HG03565 (cell line): ENCODE results near the gene DLG2.

Source experiments
- ATAC-seq: cut with Tn5 transposase; IDR thresholded peaks from one replicate; pipeline ENCODE4 v1.9.1; 2021; ENCODE audit warnings: mild to moderate bottlenecking, moderate library complexity; ENCODE audit not compliant: unreplicated experiment

The DLG2 gene

DNA sequence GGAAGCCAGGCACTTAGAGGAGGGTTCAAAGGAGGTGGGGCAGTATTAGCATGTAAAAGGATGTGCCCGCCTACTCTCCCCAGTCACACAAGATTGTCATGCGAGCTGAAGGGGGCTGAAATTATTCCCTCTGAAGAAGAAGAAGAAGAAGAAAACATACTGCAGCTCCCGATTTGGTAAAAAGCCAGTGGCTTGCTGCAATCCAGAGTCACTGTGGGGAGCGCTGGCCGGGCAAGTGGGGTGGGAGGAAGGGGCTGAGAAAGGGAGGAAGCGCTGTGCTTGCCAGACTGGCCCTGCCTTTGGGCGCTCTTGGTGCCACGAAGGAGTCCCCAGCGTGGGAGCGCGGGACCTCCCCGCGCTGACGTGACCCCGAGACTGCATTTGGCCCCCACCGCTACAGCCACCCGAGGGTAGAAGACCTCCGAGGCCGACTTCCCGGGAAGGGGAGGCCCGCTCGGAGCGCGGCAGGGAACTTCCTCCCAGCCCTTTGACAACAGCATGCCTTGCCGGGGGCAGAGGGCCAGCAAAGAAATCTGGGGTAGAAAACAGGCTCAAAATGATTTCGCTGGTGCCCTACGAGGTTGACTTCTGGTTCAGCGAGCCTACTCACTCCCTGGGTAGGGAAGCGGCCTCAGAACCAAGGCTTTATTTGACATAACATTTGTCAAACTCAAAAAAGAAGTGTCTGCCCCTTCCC lies 906.3 kb downstream of the DLG2 start:
- ATAC-seq = no peak

DNA sequence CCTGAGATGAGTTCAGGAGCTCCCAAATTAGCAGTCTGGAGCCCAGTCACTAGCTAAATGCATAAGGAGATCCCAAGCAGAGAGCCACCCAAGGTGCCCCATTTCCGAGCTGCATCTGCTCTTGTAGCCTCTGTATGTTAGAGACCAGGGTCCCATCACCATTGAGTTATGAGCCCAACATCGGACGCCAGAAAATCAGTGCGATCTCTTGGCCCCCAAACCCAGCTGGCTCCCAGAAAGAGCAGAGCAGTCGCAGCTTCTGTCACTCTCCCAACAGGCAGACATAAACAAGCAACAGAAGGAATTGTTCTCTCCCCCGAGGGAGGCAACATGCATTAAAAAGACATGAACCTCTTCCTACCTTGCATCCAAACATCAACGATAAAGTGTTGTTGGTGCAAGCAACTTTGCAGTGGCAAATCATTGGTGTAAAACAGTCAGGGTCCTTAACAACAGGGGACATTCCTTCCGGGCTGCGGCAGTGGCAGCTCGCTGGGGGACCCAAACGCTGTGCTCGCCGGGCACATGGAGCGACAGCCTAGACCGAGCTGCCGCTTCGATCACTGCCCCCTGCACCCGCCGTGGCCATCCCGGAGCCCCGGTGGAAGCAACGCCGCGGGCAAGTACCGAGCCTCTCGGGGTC lies 907.1 kb downstream of the DLG2 start:
- ATAC-seq = no peak

DNA sequence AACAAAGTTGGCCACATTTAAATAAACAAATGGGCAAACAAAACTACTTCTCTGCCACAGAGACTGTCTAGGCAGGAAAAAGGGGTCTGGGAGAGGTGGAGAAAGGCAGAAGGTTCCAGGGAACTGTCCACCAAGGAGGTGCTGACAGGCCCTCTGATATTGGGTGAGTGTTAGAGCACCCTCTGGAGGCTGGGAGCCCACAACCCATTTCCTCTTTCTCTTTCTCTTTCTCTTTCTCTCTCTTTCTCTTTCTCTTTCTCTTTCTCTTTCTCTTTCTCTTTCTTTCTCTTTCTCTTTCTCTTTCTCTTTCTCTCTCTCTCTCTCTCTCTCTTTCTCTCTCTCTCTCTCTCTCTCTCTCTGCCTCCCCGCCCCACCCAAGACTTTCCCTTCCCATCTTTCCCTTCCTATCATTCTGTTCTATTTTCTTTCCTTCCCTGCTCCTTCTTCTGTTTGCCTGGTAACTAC lies 912.8 kb downstream of the DLG2 start:
- ATAC-seq = peak; percentile 92

DNA sequence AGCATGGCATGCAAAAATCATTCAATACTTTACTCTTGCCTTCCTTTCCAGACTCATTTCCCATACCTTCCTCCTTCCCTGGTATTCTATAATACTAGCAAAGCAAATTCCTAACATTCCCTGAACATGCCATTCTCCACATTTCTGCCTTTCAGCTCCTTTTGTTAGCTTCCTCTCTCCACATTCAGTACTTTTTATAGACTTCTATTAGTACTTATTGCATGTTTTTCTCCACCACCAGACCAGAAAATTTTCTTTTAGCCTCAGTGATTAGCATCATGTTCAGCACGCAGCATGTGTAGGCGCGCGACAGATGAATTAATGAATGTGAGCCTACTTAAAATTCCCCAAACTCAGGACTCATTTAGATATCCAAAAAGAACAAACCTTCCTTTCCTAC lies 935.3 kb downstream of the DLG2 start:
- no peak for ATAC-seq

DNA sequence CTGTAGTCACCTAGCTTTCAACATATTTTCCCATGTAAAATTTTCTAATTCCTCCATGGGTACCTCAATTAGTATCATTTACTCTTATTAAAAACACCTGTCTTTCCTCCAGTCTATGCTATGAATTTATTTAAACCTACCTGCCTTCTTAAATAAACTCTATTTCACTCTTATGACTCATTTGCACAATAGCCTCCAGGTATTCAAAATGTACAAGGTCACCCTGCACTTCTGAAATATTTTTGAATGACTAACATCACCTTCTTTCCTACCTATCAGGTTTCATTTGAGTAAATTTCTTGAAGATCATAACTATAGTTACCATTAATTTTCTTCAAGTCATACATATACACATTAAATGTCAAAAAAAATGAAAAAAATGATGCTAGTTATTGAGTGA lies 939.7 kb downstream of the DLG2 start:
- no peak for ATAC-seq

DNA sequence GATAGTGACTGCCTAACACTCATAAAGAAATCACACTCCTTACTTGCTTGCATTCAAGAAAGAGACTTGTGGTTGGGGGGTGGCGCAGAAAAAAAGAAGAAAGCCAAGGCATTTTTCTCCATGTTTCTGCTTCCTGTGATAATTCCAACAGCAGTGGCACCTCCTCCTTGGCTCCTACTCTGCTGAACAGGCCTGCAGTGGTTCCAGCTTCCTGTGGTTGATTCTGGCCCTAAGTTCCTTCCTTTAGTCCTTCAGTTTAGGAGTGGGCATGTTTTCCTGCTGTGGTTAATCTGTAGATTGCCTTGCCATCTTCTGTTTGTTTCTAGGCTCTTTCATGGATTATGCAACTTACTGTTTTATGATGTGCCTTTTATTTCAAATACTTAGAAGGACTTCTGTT lies 940.4 kb downstream of the DLG2 start:
- ATAC-seq = no peak

DNA sequence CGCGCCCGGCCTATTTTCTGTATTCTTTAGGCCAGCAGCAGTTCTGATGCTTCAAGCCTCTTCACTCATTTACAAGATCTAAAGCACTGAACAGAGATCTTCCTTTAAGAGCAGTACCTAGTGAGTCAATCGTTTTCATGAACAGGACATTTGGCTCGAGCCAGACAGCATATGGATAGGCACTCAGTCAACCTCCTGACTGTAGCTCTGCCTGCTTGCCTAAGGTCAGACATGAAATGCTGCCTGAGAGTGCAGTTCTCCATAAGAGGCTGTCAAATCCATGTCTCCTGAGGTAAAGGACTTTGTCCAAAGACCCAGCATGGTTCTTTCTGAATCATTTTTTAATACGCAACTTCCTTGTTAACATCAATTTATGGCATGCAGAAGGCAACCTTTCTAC lies 941.2 kb downstream of the DLG2 start:
- no peak for ATAC-seq

DNA sequence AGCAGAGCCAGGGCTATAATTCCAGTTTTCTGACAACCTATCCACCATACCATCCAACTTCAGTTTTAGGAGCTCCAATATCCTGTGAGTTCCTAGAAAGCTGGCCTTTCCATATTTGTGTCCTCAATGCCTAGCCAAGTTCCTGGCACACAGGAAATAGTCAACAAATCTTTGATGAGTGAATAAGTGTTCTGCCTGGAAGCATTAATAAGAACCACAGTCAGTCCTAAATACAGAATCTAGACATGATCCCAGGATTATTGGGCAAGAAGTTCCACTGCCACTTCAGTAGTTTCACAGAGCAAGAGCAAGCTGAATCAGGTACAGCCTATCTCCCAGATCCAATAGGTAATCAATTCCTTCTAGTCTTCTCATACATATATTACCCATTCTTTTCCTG lies 942.0 kb downstream of the DLG2 start:
- ATAC-seq = no peak

DNA sequence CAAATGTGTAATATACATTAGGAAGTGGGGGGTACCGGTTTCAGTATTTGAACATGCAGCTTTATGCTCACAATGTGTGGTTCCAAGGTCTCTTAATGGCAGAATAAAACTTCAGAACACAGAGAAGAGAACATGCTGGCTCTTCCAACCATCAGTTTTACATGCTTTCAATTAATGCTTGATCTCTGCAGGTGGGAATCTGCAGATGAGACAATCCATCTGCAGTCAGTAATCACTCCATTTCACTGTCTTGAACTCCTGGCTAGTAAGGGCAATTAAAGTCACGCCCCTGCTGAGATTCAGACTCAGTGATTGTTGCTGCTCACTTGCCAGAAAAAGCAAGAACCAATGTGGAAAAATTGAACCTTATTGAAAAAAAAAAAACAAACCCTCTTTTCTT lies 945.7 kb downstream of the DLG2 start:
- no peak for ATAC-seq

DNA sequence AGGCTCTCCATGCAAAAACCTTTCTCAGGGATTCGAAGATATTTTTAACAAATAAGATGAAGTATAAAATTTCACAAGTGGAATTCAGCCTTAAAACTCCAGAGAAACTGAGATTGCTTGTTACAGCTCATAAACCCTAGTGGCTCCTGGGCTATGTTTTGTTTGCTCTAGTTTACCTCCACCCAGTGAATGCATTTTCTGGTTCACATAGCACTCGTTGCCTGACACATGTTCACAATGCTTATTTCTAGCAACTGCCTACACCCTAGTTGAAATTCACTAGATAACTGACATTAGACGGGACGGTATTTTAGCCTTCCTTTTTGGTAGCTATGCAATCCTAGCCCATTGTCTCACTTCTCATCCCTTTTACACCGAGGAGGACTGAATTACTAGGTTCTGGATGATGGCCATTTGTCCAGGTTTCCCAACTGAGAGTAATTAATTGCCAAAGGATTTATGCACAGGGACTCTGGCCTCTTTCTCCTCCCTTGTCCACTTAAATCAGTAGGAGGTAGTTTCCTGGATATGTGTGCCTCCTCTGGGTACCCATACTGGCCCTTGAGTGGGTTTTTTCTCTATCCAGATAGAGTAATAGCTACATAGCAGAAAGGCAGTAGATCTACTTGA lies 951.6 kb downstream of the DLG2 start:
- no peak for ATAC-seq

DNA sequence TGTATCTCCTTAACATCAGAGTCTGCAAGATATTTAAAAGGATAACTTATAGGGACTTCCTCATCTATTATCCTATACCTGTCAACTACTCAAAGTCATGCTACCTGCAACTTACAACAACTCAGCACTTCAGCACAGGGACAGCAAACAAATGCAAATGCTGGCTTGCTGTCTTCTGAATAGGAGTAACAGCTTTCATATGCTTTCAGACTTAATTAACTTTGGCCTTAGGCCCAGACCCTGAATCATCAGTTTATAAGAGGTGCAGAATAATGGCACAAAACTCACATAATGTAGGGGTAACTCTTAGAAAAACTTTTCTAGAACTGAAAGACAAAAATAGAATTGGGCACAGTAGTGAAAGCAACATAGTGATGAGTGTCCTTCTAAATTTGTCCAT lies 953.4 kb downstream of the DLG2 start:
- no peak for ATAC-seq

DNA sequence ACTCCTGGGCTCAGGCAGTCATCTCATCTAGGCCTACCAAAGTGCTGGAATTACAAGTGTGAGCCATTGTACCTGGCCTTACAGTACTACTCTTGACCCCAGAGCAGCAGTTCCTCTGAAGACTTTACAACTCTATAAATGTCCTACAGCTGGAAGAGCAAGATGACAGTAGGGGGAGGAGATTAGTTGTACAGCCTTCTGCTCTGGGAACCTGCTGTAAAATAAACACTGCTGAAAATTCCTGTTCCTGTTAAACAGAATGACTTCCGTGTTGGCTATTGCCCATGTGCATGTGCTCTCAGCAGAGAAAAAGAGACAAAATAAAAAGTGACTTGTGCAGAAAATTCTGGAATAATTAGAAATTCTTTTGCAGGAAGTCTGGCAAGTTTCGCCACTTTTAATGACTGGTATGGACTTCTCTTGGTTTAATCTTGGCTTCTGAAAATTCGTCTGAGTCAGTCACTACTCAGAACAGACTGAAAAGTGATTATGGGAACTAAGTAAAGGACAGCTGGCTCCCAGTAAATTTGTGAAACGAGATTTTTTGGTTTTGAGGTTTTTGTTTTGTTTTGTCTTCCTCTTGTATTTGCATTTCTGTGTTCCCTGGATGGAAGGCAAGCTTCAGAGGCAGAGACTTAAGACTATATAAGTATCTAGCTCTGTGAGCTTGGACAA lies 955.7 kb downstream of the DLG2 start:
- ATAC-seq = no peak

DNA sequence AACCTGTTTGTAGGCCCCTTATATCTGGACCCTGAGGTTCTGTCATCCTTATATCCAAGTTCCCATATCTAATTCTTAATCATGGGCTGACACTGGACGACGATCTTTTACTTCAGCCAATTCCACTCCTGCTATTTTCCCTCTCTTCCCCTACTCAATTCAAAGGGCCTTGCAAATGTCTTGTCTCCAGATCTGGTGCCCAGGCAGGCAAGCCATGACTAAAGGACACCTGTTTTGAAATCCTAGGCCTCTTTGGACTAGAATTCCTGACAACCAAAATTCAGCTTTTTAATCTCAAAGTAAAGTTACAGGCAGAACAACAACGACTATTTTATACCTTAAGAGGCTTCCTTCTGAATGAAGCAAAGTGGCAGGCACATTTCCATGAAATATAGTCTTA lies 963.4 kb downstream of the DLG2 start:
- no peak for ATAC-seq

DNA sequence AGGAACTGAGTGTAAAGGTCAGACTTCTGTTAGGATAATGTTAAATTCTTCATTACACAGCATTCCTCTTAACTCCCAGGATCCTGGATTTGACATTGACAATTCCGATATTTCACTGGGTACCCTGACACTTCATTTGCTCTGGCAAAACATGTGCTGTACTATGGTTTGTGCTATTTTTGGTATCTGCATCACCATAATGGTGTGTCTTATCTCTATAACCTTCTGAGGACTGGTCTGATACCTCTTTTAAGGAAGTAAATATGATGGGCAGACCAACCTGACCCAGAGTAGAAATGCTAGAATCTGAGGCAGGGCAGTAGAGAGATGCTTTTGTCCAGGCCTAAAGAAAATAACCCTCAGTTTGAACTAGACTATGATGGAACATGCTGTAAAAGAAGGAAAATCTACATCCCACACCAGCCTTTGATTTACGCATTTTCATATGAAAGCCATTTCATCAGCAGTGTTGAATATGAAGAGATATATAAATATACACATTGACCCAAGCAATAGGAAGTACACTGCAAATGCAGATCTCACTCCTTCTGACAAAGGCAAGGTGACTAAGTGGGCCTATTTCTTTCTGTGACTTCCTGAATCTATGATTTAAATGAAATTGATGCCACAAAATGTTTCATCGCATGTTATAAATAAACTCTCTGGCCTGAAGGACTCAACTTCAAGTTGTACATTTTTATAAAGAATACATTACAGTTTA lies 966.7 kb downstream of the DLG2 start:
- ATAC-seq = no peak

DNA sequence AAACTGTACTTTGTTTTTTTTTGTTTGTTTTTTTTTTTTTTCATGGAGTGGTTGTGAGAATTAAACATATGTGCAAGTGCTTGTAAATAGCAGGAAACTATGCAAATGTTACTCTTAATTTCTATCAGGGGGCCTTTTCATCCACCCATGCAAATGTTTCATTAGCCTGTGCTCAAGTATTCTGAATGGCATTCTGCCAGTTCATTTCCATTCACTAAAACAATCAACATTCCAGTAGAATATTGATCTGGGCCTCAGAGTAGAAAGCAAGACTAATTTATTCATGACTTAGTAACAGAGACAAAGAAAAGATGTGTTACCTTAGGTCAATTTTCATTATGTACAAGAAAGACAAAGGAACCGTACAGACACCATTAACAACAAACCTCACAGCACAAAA lies 971.4 kb downstream of the DLG2 start:
- no peak for ATAC-seq

DNA sequence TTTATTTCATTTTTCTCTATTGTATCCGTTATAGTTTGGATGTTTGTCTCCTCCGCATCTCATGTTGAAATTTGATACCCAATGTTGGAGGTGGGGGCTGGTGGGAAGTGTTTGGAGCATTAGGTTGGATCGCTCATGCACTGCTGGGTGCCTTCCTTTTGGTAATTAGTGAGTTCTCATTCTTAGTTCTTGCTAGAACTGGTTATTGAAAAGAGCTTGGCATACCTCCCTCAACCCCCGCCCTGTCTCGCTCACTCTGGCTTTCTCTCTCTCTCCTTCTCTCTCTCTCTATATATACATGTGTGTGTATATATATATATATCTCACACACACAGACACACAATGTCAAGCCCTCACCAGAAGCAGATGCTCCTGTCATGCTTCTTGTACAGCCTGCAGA lies 978.7 kb downstream of the DLG2 start:
- ATAC-seq = no peak

DNA sequence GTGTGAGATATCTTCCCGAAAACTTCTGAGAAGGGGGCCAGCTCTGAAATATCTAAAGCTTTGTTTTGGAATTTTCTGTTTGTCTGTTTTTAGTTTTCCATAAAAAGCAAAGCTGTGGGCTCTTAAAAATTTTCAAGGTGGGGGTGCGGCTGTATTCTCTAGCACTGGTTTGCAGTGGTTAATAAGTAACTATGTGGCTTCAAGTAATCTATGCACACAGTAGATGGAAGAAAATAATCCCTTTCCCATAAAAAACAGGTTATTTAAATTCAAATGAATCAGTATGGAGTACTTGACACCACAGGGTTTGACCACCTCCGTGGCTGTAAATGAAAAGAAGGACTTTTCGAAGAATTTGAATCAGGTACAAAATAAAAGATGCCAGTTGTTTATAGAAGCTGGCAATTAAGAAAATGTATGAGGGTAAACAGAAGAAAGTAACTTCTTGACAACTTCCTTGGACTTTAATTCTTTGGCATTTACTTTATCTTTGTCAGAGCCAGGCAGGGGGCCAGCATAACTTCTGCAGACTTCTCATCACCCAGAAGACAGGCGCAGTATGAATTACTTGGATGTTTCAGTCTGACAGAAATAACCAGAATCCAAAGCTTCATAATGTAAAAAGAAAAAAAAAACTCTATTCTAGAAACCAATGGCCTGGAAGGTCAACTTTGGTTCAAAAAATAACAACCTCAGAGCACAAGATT lies 981.0 kb downstream of the DLG2 start:
- no peak for ATAC-seq

DNA sequence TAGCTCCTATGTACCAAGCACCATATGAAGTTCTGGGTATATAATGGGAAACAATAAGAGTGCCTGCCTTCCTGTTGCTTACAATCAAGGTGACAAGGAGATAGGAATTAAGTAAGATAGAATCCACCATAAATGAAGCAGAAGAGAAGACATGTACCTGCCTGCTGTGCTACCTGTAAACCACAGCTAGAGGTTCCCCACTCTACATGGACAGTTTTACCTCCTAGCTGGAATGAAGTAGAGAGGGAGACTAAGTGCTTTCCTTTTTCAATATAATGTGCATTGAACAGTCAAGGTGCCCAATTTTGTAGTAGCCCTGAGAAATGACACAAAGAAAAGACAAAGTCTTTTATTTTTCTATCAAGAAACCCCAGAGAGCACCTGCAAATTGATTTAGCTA lies 984.6 kb downstream of the DLG2 start:
- ATAC-seq = no peak

DNA sequence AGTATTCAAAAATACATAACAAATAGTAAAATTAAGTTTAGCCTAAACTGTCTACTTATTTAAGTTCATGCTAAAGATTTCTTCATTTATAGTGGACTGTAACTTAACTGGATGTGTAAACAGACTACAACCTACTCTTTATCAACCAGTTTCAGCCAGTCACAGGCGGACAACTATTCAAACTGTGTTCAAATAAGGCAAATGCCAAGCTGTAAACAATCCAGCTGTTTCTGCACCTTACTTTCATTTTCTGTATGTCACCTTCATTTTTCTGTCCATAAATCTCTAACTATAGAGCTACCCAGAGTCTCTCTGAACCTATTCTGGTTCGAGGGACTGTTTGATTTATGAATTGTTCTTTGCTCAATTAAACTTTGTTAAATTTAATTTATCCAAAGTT lies 992.8 kb downstream of the DLG2 start:
- no peak for ATAC-seq

DNA sequence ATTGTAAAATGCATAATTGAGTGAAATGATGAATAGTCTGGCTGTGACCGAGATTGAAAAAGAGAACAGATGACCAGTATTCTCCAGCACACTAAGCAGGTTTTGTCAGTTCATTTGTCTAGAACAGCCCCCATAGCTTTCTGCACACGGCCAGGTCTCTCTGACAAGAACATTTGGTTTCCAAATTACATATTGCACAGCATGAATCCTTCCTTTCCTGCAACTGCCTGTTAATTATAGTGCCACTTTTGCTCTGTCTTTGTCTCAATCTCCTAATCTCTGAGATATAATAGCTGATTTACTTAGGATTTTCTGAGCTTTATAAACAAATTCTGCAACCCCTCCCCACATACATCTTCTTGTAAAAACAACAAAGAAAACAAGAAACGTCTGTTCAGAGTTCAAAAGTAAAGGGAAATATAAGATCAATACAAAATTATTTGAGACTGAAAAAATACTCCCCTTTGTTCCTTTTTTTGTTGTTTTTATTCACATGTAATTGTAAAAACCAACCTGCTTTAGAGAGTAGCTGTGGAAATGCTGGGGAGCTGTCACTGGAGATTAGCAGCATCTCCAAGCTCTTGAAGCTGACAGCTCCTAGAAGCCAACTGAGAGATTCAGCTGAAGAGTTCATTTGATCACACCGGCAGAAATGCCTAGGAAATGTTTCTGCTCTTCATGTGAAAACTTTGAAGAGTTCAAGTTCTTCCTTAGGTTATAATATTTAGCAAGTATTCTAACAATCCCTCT lies 998.1 kb downstream of the DLG2 start:
- ATAC-seq = no peak
